Astrocyte of the spinal cord (primary cell): ENCODE measurements around the gene DCLK1.

ENCODE experiments used
- DNase-seq: peaks from one replicate; pipeline ENCODE4 v3.0.0; 2011; ENCODE audit warnings: low read depth, low spot score
- H3K4me3 ChIP-seq: 2 replicates; pipeline ENCODE4 v1.5.1; 2011; ENCODE audit warnings: low read depth, mild to moderate bottlenecking, low read length, moderate library complexity
- CTCF ChIP-seq: IDR thresholded peaks from 2 replicates; pipeline ENCODE4 v1.5.1; 2012; ENCODE audit warnings: low read depth, mild to moderate bottlenecking, low read length, inconsistent platforms
- in situ Hi-C: cut with HindIII; loops from 2 replicates; pipeline ENCODE4 v1.10.0; 2017; ENCODE audit warnings: low sequenced_read_pairs

DCLK1 gene

GRCh38 chr13:36163286-36163685 is 32.1 kb upstream of the DCLK1 start:
- no peak for DNase-seq
- TF ChIP-seq CTCF: no peak
- in situ Hi-C loops: no loop called here
- H3K4me3 ChIP-seq: no peak overlapping the region

- DNase-seq: no peak
- in situ Hi-C loops: no loop called here
- no peak for TF ChIP-seq CTCF
These were observed 29.1 kb upstream of the DCLK1 start for GRCh38 chr13:36160297-36160696.

GRCh38 chr13:36158611-36159010 is 27.4 kb upstream of the DCLK1 start:
- no peak for TF ChIP-seq CTCF
- in situ Hi-C loops: no loop called here
- no peak overlapping the region for H3K4me3 ChIP-seq
- peak; percentile 49 for DNase-seq

More at GRCh38 chr13:36160297-36160696, 29.1 kb upstream of the DCLK1 start:
- H3K4me3 ChIP-seq: no peak overlapping the region

GRCh38 chr13:36157480-36157879 is 26.3 kb upstream of the DCLK1 start:
- in situ Hi-C loops: no loop called here
- no peak for DNase-seq
- TF ChIP-seq CTCF: no peak
- H3K4me3 ChIP-seq: no peak overlapping the region

GRCh38 chr13:36154567-36155291 is 23.5 kb upstream of the DCLK1 start:
- peak; percentile 40 for DNase-seq
- in situ Hi-C loops: no loop called here
- no peak for TF ChIP-seq CTCF

GRCh38 chr13:36151591-36151990 is 20.4 kb upstream of the DCLK1 start:
- no peak for TF ChIP-seq CTCF
- H3K4me3 ChIP-seq: no peak overlapping the region
- in situ Hi-C loops: no loop called here
- no peak for DNase-seq

More at GRCh38 chr13:36154567-36155291, 23.5 kb upstream of the DCLK1 start:
- no peak overlapping the region for H3K4me3 ChIP-seq
